ENCODE measurements around the gene DNAH1.

Gene DNAH1

GRCh38 chr3:52277071-52277964 is 38.8 kb upstream of the DNAH1 start:
- no peak for TF ChIP-seq CTCF (IDR thresholded peaks at IDR 0.05)
- Histone ChIP-seq H3K4me3 (peak overlapping the region; percentile 87 to 95), H3K4me1 (peaks cover 0 to 76% (median 53%) of the 10 kb centered on the region in 4 donors), H3K9me3 (no peaks in the 10 kb centered on the region), H3K36me3 (peaks cover 0 to 5% (median 4%) of the 10 kb centered on the region in 3 donors), H3K27ac (peak overlapping the region; percentile 96 to 99), H3K27me3 (no peaks in the 10 kb centered on the region)
- intact Hi-C loops (cut with DNase I; ENCODE audit: low total_unique reads) = no loop called here
- DNase-seq = peak; percentile 60 to 87

GRCh38 chr3:52277972-52278509 is 38.1 kb upstream of the DNAH1 start:
- peak overlapping the region; percentile 96 to 99 for H3K27ac ChIP-seq
- peak overlapping the region; percentile 87 to 95 for H3K4me3 ChIP-seq
- no peaks in the 10 kb centered on the region for H3K27me3 ChIP-seq
- no peaks in the 10 kb centered on the region for H3K9me3 ChIP-seq
- H3K36me3 ChIP-seq = peaks cover 0 to 5% (median 4%) of the 10 kb centered on the region in 3 donors
- peak; percentile 28 to 47 for TF ChIP-seq CTCF (IDR thresholded peaks at IDR 0.05)
- peaks cover 0 to 69% (median 48%) of the 10 kb centered on the region in 4 donors for H3K4me1 ChIP-seq
- intact Hi-C loops (cut with DNase I; ENCODE audit: low total_unique reads) = loop anchor here (2.0 kb wide), 1 partner anchor 39 kb away; the partner anchor contains the start of gene TWF2
- DNase-seq = peak in 1 of 2 donors; percentile 54

- peaks cover 0 to 64% (median 45%) of the 10 kb centered on the region in 4 donors for H3K4me1 ChIP-seq
- H3K36me3 ChIP-seq = peaks cover 0 to 5% (median 4%) of the 10 kb centered on the region in 3 donors
- TF ChIP-seq CTCF (IDR thresholded peaks at IDR 0.05) = peak; percentile 41 to 42
- no peaks in the 10 kb centered on the region for H3K9me3 ChIP-seq
- no peaks in the 10 kb centered on the region for H3K27me3 ChIP-seq
- peak within 1 kb of the TSS; percentile 96 to 99 for H3K27ac ChIP-seq
- intact Hi-C loops (cut with DNase I; ENCODE audit: low total_unique reads) = loop anchor here (2.0 kb wide), 1 partner anchor 40 kb away; the partner anchor contains the start of gene TWF2
- peak; percentile 95 to 98 for DNase-seq
- H3K4me3 ChIP-seq = peak within 1 kb of the TSS; percentile 87 to 95
These were observed 37.5 kb upstream of the DNAH1 start, which contains the start of gene WDR82 for GRCh38 chr3:52278510-52279069. WDR82 (minus strand) TSS chr3:52278649; CDS start chr3:52278361, 288 bp downstream.

GRCh38 chr3:52279596-52279995 is 36.5 kb upstream of the DNAH1 start:
- Histone ChIP-seq H3K4me1 (peaks cover 0 to 54% (median 36%) of the 10 kb centered on the region in 4 donors), H3K27me3 (no peaks in the 10 kb centered on the region), H3K36me3 (peaks cover 0 to 3% (median 2%) of the 10 kb centered on the region in 3 donors), H3K9me3 (no peaks in the 10 kb centered on the region), H3K27ac (peak overlapping the region; percentile 96 to 99), H3K4me3 (peak overlapping the region; percentile 87 to 95)
- intact Hi-C loops (cut with DNase I; ENCODE audit: low total_unique reads) = loop anchor here (2.0 kb wide), 1 partner anchor 41 kb away; the partner anchor contains the start of gene TWF2
- TF ChIP-seq CTCF (IDR thresholded peaks at IDR 0.05) = no peak
- no peak for DNase-seq

GRCh38 chr3:52280050-52280461 is 36.1 kb upstream of the DNAH1 start:
- Histone ChIP-seq H3K36me3 (no peaks in the 10 kb centered on the region), H3K27ac (peak overlapping the region; percentile 96 to 99), H3K4me1 (peaks cover 0 to 49% (median 32%) of the 10 kb centered on the region in 4 donors), H3K9me3 (no peaks in the 10 kb centered on the region), H3K27me3 (no peaks in the 10 kb centered on the region), H3K4me3 (peak overlapping the region; percentile 87 to 95)
- DNase-seq = no peak
- TF ChIP-seq CTCF (IDR thresholded peaks at IDR 0.05) = no peak
- intact Hi-C loops (cut with DNase I; ENCODE audit: low total_unique reads) = no loop called here
